Stimulated activated CD8-positive, alpha-beta memory T cell treated with anti-CD3 and anti-CD28 coated beads, Interleukin-2, amount 100 ng/mL, for 1 hour (primary cell): Measurements from ENCODE around the gene PPP1R1C.

Experiments
- DNase-seq, 2 donors: peaks; one replicate each; pipeline ENCODE4 v3.0.0-alpha.2; 2020; ENCODE audit warnings: low read depth in 2 of 2

The PPP1R1C gene

GRCh38 chr2:181971032-181971431 lies 14.6 kb upstream of the PPP1R1C start:
- DNase-seq, result no peak

GRCh38 chr2:181972431-181973170 lies 13.1 kb upstream of the PPP1R1C start:
- DNase-seq, result no peak

DNA sequence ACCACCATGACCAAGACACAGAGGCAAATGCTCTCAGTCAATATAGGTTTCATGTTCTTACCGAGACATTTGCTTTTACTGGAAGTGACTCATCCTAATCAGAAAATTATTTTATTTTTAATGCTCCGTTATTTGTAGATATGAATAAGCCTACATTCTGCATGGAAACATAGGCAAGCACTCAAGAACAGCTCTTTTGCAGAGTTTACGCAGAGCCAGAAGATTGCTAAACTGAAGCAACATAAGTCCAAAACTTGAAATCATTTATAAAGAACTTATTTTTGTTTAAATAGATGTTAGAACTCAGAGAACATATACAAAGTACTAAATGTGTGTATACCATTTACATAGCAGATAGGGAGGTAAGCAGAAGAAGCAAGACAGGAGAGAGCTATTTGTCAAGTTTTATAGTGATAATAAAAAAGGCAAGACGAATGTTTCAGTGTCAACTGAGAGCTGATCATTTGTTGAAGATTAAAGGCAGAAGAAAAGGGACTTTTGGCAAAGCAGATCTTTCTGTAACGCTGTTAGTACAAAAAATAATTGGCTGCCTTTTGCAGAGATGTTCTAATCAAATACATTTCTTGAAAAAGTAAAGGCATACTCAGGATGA lies 12.4 kb upstream of the PPP1R1C start:
- DNase-seq, result no peak

- no peak for DNase-seq
Measured at GRCh38 chr2:181977661-181978350, 7.8 kb upstream of the PPP1R1C start.

- no peak for DNase-seq
Measured at GRCh38 chr2:181978351-181979150, 7.1 kb upstream of the PPP1R1C start.

- DNase-seq, result no peak
Measured at GRCh38 chr2:181984060-181984459, 1.6 kb upstream of the PPP1R1C start.

- no peak for DNase-seq
Measured at GRCh38 chr2:181984814-181985631, 630 bp upstream of the PPP1R1C start.

GRCh38 chr2:181988154-181988924 lies 2.7 kb downstream of the PPP1R1C start:
- DNase-seq, result no peak

DNA sequence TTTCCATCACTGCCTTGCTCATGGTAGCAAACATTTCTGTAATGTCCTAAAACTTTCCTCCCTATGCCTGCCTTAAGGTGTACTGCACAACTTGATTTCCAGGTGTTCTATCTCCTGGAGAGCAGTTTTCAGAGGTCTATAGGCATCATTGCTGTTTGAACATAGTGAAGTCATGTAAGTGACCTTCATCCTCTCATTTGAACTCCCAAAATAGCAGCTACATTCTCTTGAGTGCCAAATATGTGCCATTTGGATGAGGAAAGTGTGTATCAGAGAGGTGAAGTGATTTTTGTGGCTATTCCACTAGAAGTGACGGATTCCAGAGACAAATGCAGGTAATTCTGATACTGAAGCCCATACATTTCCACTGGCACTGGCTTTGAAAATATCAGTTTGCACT lies 3.4 kb downstream of the PPP1R1C start:
- no peak for DNase-seq

DNA sequence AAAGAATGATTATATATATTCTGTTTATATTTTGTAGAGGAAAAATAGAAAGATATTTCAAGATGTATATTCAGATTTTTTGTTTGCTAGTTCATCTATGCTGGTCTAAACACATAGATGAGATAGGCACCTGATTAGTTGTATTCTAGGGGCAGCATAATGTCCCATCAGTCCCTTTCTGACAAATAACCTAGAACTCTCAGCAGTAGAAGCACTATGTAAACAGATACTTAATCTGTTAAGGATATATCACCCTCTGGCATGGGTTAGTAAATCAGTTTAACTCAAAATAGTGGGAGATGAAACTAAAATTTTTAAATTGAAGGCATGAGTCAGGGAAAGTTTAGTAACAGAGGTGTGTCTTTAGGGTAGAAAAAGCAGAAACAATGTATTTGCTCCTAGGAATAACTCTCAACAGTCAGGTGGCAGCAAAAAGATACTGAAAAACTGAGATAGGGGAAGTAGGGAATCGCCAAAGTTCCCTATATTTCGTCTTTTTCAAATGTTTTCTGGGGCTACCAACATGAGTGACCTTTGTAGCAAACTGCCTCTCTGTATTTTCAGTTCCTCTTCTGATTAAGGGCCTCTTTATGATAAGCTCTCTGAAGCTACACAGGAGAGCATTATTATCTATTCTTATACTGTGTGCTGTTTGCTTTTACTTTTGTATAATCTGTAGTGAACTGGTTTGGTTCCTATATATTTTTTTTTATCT lies 5.7 kb downstream of the PPP1R1C start:
- no peak for DNase-seq

GRCh38 chr2:181992776-181993175 lies 7.1 kb downstream of the PPP1R1C start:
- no peak for DNase-seq

DNA sequence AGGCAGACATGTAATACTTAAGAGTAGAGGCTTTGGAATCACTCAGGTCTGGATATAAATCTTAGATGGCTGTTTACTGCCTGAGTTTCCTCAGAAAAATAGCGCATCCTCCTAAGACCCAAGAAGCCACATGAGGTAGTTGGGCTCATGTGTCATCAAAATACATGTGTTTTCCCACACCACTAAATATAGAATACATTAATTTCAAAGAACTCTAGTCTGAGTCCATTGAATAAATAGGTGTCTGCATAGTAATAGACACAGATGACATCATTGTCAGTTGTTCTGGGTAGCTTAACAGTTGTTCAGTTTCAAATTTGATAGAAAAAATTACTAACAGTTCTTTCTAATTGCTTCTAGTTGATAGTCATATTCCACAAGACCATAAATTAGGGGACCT lies 9.6 kb downstream of the PPP1R1C start:
- no peak for DNase-seq

DNA sequence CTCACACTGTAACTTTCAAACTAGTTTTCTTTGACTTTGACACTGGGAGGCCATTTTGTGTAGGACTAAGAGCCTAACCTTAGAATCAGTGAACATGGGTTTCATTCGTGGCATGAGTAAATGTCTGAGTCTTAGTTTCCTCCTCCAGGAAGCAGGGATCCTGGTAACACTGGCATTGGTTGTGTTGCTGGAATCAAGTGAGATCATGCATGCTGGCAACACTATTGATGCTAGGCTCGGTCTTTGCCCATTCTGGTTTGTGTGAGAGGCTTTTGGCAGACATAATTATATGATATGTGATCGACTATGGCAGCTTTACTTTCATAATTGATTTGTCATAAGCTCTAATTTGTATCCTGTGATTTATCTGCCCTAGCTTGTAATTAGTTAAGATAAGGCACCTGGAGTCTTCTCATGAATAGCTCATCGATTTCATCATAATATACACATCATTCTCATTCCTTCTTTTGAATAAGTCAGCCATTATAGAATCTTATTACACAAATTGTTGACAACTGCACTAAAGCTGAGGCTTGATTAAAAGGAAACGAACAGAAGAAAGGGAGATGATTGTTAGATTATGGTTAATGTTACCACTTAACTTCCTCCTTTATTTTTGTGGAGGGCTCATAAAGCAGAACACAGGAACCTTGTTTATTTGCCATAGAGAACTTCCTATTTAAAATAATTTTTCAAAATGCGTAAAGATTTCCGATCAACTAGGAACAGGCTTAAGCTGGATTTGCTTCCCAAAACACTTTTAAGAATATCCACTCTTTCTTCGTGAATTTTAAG lies 12.6 kb downstream of the PPP1R1C start:
- no peak for DNase-seq

- DNase-seq, result no peak
Measured at GRCh38 chr2:181998891-181999654, 13.4 kb downstream of the PPP1R1C start.

GRCh38 chr2:181999911-182000310 lies 14.3 kb downstream of the PPP1R1C start:
- DNase-seq, result no peak

GRCh38 chr2:182004945-182005520 lies 19.4 kb downstream of the PPP1R1C start:
- DNase-seq, result no peak

DNA sequence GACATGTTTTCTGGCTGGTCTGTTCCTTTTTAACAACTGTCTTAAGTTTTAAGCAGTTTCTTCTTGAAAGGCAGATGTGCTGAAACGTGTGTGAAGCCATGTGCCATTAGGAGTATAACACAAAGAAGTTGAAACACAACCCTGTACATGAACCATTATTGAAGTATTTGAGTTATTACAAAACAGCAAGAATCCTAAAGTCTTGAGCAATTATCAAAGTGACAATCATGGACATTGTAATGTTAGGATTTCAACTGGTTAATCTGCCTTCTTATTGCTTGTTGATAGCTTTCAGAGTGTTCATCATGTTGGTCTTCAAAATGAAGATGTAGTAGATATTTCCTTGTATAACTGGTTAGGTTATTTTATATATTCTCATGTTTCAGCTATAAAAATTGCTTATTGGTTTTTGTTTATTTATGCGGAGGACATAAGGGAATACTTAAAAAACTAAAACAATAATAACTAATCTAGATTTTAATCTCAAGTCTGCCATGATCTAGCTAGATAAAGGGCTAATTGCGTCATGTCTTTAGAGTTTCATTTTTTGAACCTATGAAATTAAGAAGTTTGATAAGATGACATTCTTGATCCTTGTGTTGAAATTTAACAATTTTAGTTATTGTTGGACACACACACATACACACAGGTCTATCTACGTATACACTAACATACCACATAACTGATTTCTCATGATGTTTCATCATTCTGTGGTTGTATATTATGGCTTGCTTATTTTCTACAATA lies 21.1 kb downstream of the PPP1R1C start:
- no peak for DNase-seq
